Breast epithelium (tissue), 4 donors: ENCODE data around the gene MLST8. TPM values are rescaled to one million over a fixed set of nuclear protein-coding genes. Genes with fewer than 3 reads are reported as not detected.

Experiments
- DNase-seq, 2 donors: peaks; one replicate each; pipeline ENCODE4 v3.0.0-alpha.2; 2019; ENCODE audit warnings: low spot score in 2 of 2
- H3K27ac ChIP-seq, 2 donors: fragments of 200-600 bp; sonication (generic) in 1 of 2; one replicate each; pipeline ENCODE4 v1.5.1; 2016 to 2019; ENCODE audit warnings: mild to moderate bottlenecking in 1 of 2
- H3K27me3 ChIP-seq, 2 donors: fragments of 200-600 bp; sonication (generic) in 1 of 2; one replicate each; pipeline versions ENCODE4 v1.5.1 to v1.6.0; 2017 to 2019; ENCODE audit warnings: control low read depth in 1 of 2, mild to moderate bottlenecking in 1 of 2
- H3K36me3 ChIP-seq: fragments of 200-600 bp; one replicate; pipeline ENCODE4 v1.5.1; 2019
- H3K4me1 ChIP-seq, 2 donors: fragments of 200-600 bp; sonication (generic); one replicate each; pipeline ENCODE4 v1.5.1; 2016 to 2019; ENCODE audit warnings: control low read depth in 1 of 2
- H3K4me3 ChIP-seq, 3 donors: fragments of 200-600 bp; sonication (generic); 1 replicate in 2 of 3; 2 replicates in 1 of 3; pipeline ENCODE4 v1.5.1; 2016 to 2019; ENCODE audit warnings: mild to moderate bottlenecking in 3 of 3, moderate library complexity in 2 of 3
- H3K9me3 ChIP-seq, 2 donors: fragments of 200-600 bp; sonication (generic) in 1 of 2; one replicate each; pipeline ENCODE4 v1.5.1; 2016 to 2019; ENCODE audit warnings: control low read depth in 1 of 2
- POLR2A ChIP-seq: fragments of 450-650 bp; IDR thresholded peaks from one replicate; pipeline ENCODE4 v1.6.1; 2016; ENCODE audit warnings: antibody characterized with exemption, mild to moderate bottlenecking, moderate library complexity
- POLR2AphosphoS5 ChIP-seq, 3 donors: sonication (generic); formaldehyde crosslinking; IDR thresholded peaks; one replicate each; pipeline ENCODE4 v1.6.1; 2017; ENCODE audit warnings: antibody characterized with exemption in 3 of 3
- intact Hi-C: fragments of 100-400 bp; cut with DNase I; formaldehyde crosslinking; loops from one replicate; pipeline ENCODE4 v1.15.1; 2023; ENCODE audit warnings: low total_unique reads
- total RNA-seq, 3 donors: library from RNA; depleted of rRNA; stranded (reverse); fragments of >200 nt; gene quantifications; one replicate each; pipeline ENCODE4 v1.1.0, GENCODE V29; 2016
- TF ChIP-seq, protein P1 (sequence below), 3 donors: fragments of 450-650 bp; IDR thresholded peaks; one replicate each; pipeline ENCODE4 v1.5.1; 2016 to 2017; ENCODE audit warnings: antibody characterized with exemption in 3 of 3, mild to moderate bottlenecking in 3 of 3, moderate library complexity in 3 of 3

The MLST8 gene
- total RNA-seq, 3 donors from 2014 or later: 42.7 to 48.1 (median 46.5) TPM

DNA sequence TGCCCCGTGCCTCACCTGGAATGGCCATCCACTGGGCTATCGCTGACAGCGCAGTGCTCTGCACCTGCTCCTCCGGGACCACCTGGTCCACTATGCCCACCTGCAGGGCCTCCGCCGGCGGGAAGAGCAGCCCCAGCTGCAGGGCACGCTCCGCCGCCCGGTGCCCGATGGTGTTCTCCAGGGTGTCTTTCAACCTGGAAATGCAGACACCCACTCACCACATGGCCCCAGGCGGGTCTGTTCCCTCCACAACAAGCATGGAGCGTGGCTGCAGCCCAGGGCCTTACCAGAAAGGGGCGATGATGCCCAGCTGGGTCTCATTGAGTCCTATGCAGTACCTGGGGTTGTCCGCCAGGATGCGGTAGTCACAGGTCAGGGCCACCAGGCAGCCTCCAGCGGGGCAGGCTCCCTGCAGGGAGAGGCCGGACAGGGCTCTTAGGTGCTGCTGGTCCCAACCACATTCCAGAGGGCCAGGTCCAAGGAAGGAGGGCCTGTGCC is 37.8 kb downstream of the MLST8 start:
- H3K36me3 ChIP-seq: no peaks in the 10 kb centered on the region

DNA sequence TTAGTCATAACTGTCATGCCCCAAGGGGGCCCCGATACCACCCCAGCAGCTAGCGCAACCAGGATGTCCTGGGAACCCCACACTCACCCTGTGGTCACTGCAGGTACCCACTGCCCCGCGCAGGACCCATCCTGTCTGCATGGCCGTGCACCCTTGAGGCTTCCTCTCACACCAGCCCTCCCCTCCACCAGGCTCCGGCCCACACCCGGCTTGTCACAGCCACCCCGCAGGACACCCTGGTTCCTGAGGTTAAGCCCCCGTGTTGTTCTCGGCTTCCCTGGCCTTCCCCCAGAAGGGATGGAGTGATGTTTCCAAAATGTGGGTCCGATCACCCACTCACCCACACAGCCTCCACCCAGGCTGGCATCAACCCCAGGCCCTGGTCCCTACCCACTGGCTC is 38.5 kb downstream of the MLST8 start:
- no peaks in the 10 kb centered on the region for H3K9me3 ChIP-seq
- H3K36me3 ChIP-seq: no peaks in the 10 kb centered on the region
- no peak overlapping the region for H3K4me3 ChIP-seq
- TF ChIP-seq POLR2AphosphoS5 (IDR thresholded peaks at IDR 0.05) (no peak), POLR2A (no peak)
- TF ChIP-seq, protein P1, sequence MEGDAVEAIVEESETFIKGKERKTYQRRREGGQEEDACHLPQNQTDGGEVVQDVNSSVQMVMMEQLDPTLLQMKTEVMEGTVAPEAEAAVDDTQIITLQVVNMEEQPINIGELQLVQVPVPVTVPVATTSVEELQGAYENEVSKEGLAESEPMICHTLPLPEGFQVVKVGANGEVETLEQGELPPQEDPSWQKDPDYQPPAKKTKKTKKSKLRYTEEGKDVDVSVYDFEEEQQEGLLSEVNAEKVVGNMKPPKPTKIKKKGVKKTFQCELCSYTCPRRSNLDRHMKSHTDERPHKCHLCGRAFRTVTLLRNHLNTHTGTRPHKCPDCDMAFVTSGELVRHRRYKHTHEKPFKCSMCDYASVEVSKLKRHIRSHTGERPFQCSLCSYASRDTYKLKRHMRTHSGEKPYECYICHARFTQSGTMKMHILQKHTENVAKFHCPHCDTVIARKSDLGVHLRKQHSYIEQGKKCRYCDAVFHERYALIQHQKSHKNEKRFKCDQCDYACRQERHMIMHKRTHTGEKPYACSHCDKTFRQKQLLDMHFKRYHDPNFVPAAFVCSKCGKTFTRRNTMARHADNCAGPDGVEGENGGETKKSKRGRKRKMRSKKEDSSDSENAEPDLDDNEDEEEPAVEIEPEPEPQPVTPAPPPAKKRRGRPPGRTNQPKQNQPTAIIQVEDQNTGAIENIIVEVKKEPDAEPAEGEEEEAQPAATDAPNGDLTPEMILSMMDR (IDR thresholded peaks at IDR 0.05): no peak
- H3K27me3 ChIP-seq: no peaks in the 10 kb centered on the region
- intact Hi-C loops: no loop called here
- no peak overlapping the region for H3K27ac ChIP-seq
- H3K4me1 ChIP-seq: no peaks in the 10 kb centered on the region
- no peak for DNase-seq

More for the DNA sequence above, 37.8 kb downstream of the MLST8 start:
- H3K4me1 ChIP-seq: no peaks in the 10 kb centered on the region
- H3K27me3 ChIP-seq: no peaks in the 10 kb centered on the region
- no peak overlapping the region for H3K27ac ChIP-seq
- H3K4me3 ChIP-seq: no peak overlapping the region
- DNase-seq: no peak
- TF ChIP-seq POLR2A: no peak
- no peak for TF ChIP-seq POLR2AphosphoS5 (IDR thresholded peaks at IDR 0.05)
- TF ChIP-seq, protein P1 (IDR thresholded peaks at IDR 0.05): no peak
- intact Hi-C loops: no loop called here
- no peaks in the 10 kb centered on the region for H3K9me3 ChIP-seq

DNA sequence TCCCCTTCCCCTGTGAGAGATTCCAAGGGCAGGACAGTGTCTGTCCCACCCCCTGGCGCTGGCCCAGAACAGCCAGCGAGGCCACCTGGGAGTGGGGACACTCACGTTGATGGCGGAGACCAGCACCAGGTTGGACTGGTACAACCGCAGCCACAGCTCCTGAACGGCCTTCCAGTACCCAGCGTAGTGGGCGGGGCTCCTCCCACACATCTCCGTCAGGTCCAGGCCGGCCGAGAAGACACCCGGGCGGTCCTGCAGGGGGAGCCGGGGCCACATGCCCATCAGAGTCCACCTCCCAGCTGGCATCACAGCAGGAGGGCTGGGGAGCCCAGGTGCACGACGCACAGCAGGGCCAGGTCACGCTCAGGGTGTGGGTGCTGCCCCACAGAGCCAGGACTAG is 39.0 kb downstream of the MLST8 start:
- Histone ChIP-seq H3K4me1 (no peaks in the 10 kb centered on the region), H3K9me3 (no peaks in the 10 kb centered on the region), H3K27ac (no peak overlapping the region), H3K36me3 (no peaks in the 10 kb centered on the region), H3K27me3 (no peaks in the 10 kb centered on the region), H3K4me3 (no peak overlapping the region)
- TF ChIP-seq POLR2A (no peak), POLR2AphosphoS5 (IDR thresholded peaks at IDR 0.05) (no peak)
- TF ChIP-seq, protein P1 (IDR thresholded peaks at IDR 0.05): no peak
- no peak for DNase-seq
- intact Hi-C loops: no loop called here

DNA sequence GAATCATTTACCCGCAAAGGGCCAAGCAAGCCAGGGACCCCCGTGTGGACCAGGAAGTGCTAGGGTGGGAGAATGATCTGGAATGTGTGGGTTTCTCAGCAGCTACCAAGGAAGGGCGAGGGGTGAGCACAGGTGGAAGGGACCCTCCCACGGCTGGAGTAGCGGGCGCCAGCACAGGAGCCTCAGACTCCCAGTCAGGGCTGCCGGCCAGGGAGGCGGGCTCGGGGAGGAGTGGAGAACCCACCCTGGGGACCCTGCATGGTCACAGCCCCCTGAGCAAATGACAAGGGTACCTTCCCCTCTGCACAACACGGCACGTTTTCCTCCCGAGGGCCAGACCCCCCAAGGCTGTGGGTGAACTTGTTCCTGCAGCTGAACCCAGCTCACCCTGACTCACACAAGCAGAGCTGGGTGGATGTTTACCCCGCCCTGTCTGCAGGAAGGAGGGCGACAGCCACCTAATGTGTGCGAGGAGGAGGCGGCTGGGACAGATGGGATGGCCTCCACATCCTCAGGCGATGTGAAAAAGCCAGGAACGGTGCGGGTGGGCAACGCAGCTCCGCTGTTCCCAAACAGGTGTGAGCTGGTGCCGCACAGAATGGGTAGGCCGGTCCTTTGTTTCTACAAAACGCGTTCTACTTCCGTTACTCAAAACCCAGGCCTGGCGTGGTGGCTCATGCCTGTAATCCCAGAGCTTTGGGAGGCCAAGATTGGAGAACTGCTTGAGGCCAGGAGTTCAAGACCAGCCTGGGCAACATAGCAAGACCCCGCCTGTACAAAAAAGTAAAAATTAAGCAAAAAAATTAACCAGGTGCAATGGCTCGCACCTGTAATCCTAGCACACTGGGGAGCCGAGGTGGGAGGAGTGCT is 39.9 kb downstream of the MLST8 start:
- no peaks in the 10 kb centered on the region for H3K9me3 ChIP-seq
- no peak overlapping the region for H3K4me3 ChIP-seq
- TF ChIP-seq, protein P1 (IDR thresholded peaks at IDR 0.05): no peak
- TF ChIP-seq POLR2AphosphoS5 (IDR thresholded peaks at IDR 0.05) (no peak), POLR2A (no peak)
- H3K36me3 ChIP-seq: no peaks in the 10 kb centered on the region
- intact Hi-C loops: no loop called here
- no peak for DNase-seq
- H3K27ac ChIP-seq: no peak overlapping the region
- peaks cover 0 to under 1% of the 10 kb centered on the region in 2 donors for H3K4me1 ChIP-seq
- no peaks in the 10 kb centered on the region for H3K27me3 ChIP-seq

DNA sequence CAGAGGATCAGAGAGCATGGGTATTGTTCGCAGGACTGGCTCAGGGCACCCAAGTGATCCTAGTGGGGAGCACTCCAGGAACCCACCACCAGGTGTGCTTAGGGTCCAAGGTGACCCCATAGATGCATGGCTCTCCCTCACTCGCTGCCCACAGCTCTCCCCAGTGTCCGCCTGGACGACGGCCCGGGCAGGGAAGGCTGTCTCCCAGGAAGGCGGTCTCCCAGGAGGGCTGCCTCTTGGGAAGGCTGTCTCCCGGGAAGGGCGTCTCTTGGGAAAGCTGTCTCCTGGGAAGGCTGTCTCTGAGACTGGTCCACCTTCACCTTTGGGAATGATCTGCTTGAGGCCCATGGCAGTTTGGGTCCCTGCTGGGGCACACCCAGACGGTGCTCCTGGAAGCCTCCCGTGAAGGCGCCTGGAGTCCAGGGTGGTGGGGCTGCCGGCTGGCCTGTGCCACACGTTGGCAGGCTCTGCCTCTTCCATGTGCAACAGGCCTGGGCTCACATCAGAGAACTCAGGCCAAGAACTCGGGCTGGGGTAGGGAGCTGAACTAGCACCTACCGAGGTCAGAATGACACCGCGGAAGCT is 41.1 kb downstream of the MLST8 start:
- DNase-seq: no peak
- Histone ChIP-seq H3K4me3 (no peak overlapping the region), H3K27ac (no peak overlapping the region), H3K4me1 (peaks cover 0 to 4% of the 10 kb centered on the region in 2 donors), H3K27me3 (no peaks in the 10 kb centered on the region), H3K9me3 (no peaks in the 10 kb centered on the region), H3K36me3 (no peaks in the 10 kb centered on the region)
- TF ChIP-seq, protein P1 (IDR thresholded peaks at IDR 0.05): no peak
- no peak for TF ChIP-seq POLR2A
- no peak for TF ChIP-seq POLR2AphosphoS5 (IDR thresholded peaks at IDR 0.05)
- intact Hi-C loops: no loop called here
